Calu3 (cell line): ENCODE results near the gene TBPL2. TPM values are rescaled to one million over a fixed set of nuclear protein-coding genes. Genes with fewer than 3 reads are reported as not detected.
"Not testable (repeated sequence)": the region's sequence is repeated elsewhere in the genome, so short reads cannot be mapped to it uniquely, and the experiment has no call there.

ENCODE experiments used
- BruUV-seq: library from RNA; stranded (reverse); fragments of 400-500 nt; replicated peaks from 2 replicates; lab custom pipeline; 2021; lab: Mats Ljungman, UMichigan
- CTCF ChIA-PET: fragments of 300-600 bp; sonication (Branson Sonifier 250); formaldehyde crosslinking; loops from one replicate; lab custom pipeline; 2022; ENCODE audit warnings: antibody characterized with exemption; lab: Charles Lee
- DNase-seq: peaks from one replicate; pipeline ENCODE4 v3.0.0; 2022
- H3K27ac Mint-ChIP-seq: one replicate; pipeline ENCODE4 v1.8.0; 2022; ENCODE audit warnings: mixed read lengths; ENCODE audit not compliant: unreplicated experiment
- H3K27me3 Mint-ChIP-seq: one replicate; pipeline ENCODE4 v1.8.0; 2022; ENCODE audit warnings: mixed read lengths; ENCODE audit not compliant: unreplicated experiment
- H3K36me3 Mint-ChIP-seq: one replicate; pipeline ENCODE4 v1.8.0; 2022; ENCODE audit warnings: mild to moderate bottlenecking, moderate library complexity, mixed read lengths; ENCODE audit not compliant: insufficient read depth, unreplicated experiment
- H3K4me1 Mint-ChIP-seq: one replicate; pipeline ENCODE4 v1.8.0; 2022; ENCODE audit warnings: mild to moderate bottlenecking, low read depth, mixed read lengths; ENCODE audit not compliant: unreplicated experiment
- H3K4me3 Mint-ChIP-seq: one replicate; pipeline ENCODE4 v1.8.0; 2022; ENCODE audit warnings: mild to moderate bottlenecking, low read depth, moderate library complexity, mixed read lengths; ENCODE audit not compliant: unreplicated experiment
- H3K9me3 Mint-ChIP-seq: one replicate; pipeline ENCODE4 v1.8.0; 2022; ENCODE audit warnings: low read depth, mixed read lengths; ENCODE audit not compliant: unreplicated experiment
- CTCF ChIP-seq: fragments of 200-600 bp; IDR thresholded peaks from one replicate; pipeline ENCODE4 v1.8.0; 2022; ENCODE audit warnings: antibody characterized with exemption; ENCODE audit not compliant: unreplicated experiment
- intact Hi-C: fragments of 100-400 bp; cut with micrococcal nuclease; formaldehyde crosslinking; loops from one replicate; pipeline ENCODE4 v1.10.0; 2022; ENCODE audit not compliant: unreplicated experiment
- total RNA-seq: library from RNA; stranded (reverse); gene quantifications from 2 replicates; pipeline ENCODE4 v1.2.3, GENCODE V29; 2022

The TBPL2 gene
- total RNA-seq, 1 experiment from 2014 or later, result not detected

GRCh38 chr14:55477680-55478079 is 37.3 kb upstream of the TBPL2 start:
- no peak for TF ChIP-seq CTCF
- Mint-ChIP-seq H3K36me3 (no peaks in the 10 kb centered on the region), H3K27me3 (no peaks in the 10 kb centered on the region), H3K9me3 (no peaks in the 10 kb centered on the region), H3K4me3 (no peak overlapping the region), H3K27ac (no peak overlapping the region), H3K4me1 (no peaks in the 10 kb centered on the region)
- no peak for DNase-seq
- intact Hi-C loops, result no loop called here
- no TSS peak for BruUV-seq
- CTCF ChIA-PET, result no interaction called here

GRCh38 chr14:55476448-55476847 is 36.0 kb upstream of the TBPL2 start:
- H3K27ac Mint-ChIP-seq, H3K9me3 Mint-ChIP-seq, H3K36me3 Mint-ChIP-seq, H3K4me3 Mint-ChIP-seq, intact Hi-C loops, DNase-seq, BruUV-seq, H3K4me1 Mint-ChIP-seq, H3K27me3 Mint-ChIP-seq, CTCF ChIA-PET: not testable (repeated sequence)

- CTCF ChIA-PET, result no interaction called here
- Mint-ChIP-seq H3K27me3 (no peaks in the 10 kb centered on the region), H3K4me1 (no peaks in the 10 kb centered on the region)
Measured at GRCh38 chr14:55473786-55474185, 33.4 kb upstream of the TBPL2 start.

GRCh38 chr14:55470025-55470424 is 29.6 kb upstream of the TBPL2 start:
- Mint-ChIP-seq H3K36me3 (no peaks in the 10 kb centered on the region), H3K9me3 (no peaks in the 10 kb centered on the region), H3K27me3 (no peaks in the 10 kb centered on the region), H3K27ac (no peak overlapping the region), H3K4me3 (no peak overlapping the region), H3K4me1 (no peaks in the 10 kb centered on the region)
- intact Hi-C loops, result no loop called here
- BruUV-seq, result no TSS peak
- TF ChIP-seq CTCF, result no peak
- no peak for DNase-seq
- CTCF ChIA-PET, result no interaction called here

More at GRCh38 chr14:55473786-55474185, 33.4 kb upstream of the TBPL2 start:
- Mint-ChIP-seq H3K4me3 (no peak overlapping the region), H3K36me3 (no peaks in the 10 kb centered on the region), H3K9me3 (no peaks in the 10 kb centered on the region), H3K27ac (no peak overlapping the region)
- intact Hi-C loops, result no loop called here
- DNase-seq, result no peak
- BruUV-seq, result no TSS peak
- TF ChIP-seq CTCF, result no peak

- Mint-ChIP-seq H3K27ac (no peak overlapping the region), H3K9me3 (no peaks in the 10 kb centered on the region), H3K36me3 (no peaks in the 10 kb centered on the region), H3K27me3 (no peaks in the 10 kb centered on the region), H3K4me3 (no peak overlapping the region), H3K4me1 (peaks cover 10% of the 10 kb centered on the region)
- TF ChIP-seq CTCF, result no peak
- BruUV-seq, result no TSS peak
- CTCF ChIA-PET, result no interaction called here
- no peak for DNase-seq
- intact Hi-C loops, result no loop called here
Measured at GRCh38 chr14:55467307-55467706, 26.9 kb upstream of the TBPL2 start.
